HepG2 (cell line): ENCODE results near the gene RNASE7. TPM values are rescaled to one million over a fixed set of nuclear protein-coding genes. Genes with fewer than 3 reads are reported as not detected.
A peak's percentile ranks its signal among the peaks of the same experiment; 100 is the strongest.

Experiments used
- ATAC-seq: fragments of 200-7000 bp; cut with Tn5 transposase; 3 replicates; pipeline ENCODE4 v1.9.1; 2020; ENCODE audit warnings: mild to moderate bottlenecking, moderate library complexity
- BruUV-seq: library from RNA; stranded (reverse); fragments of 400-500 nt; replicated peaks from 2 replicates; lab custom pipeline; 2021; lab: Mats Ljungman, UMichigan
- CTCF ChIA-PET: fragments of 300-600 bp; formaldehyde crosslinking; extraction: SDS; loops from one replicate; lab custom pipeline; 2021; ENCODE audit warnings: low total read pairs, inconsistent platforms, low intra/inter-chr PET ratio; lab: Yijun Ruan, JAX
- POLR2A ChIA-PET: fragments of 350-600 bp; sonication (Branson Sonifier 250); formaldehyde crosslinking; loops from one replicate; lab custom pipeline; 2020; ENCODE audit warnings: antibody characterized with exemption, inconsistent platforms; lab: Yijun Ruan, JAX
- DNase-seq: peaks from one replicate; pipeline ENCODE4 v3.0.0-alpha.2; 2015; ENCODE audit warnings: low spot score
- FAIRE-seq: peaks from 3 replicates; lab custom pipeline; 2011; peaks lifted over from hg19 to GRCh38; lab: Jason Lieb, UNC
- H2AFZ ChIP-seq: one replicate; pipeline ENCODE4 v1.6.1; 2011; ENCODE audit warnings: low read length, inconsistent platforms
- H3K27ac ChIP-seq: fragments of 300-600 bp; 3 replicates; pipeline ENCODE4 v1.8.0; 2011; ENCODE audit warnings: mixed run types, mild to moderate bottlenecking, mixed read lengths, low read length, inconsistent platforms; ENCODE audit not compliant: insufficient read depth; ENCODE audit errors: extremely low read length
- H3K27me3 ChIP-seq, 2 experiments: fragments of 200-600 bp in 1 of 2; 2 replicates in 1 of 2; 3 replicates in 1 of 2; pipeline versions ENCODE4 v1.6.0 to v1.8.0; 2011; ENCODE audit warnings: low read length in 2 of 2, mild to moderate bottlenecking in 2 of 2, moderate library complexity in 2 of 2, inconsistent platforms in 1 of 2; ENCODE audit not compliant: insufficient read depth in 2 of 2, control insufficient read depth in 1 of 2
- H3K36me3 ChIP-seq, 2 experiments: fragments of 200-600 bp in 1 of 2; replicated peaks in 1 of 2; 2 replicates in 1 of 2; 3 replicates in 1 of 2; pipeline versions ENCODE4 v1.5.1 to v1.8.0; 2011; ENCODE audit warnings: low read length in 2 of 2, inconsistent platforms in 1 of 2; ENCODE audit not compliant: insufficient read depth in 2 of 2, control insufficient read depth in 1 of 2
- H3K4me1 ChIP-seq: 2 replicates; pipeline ENCODE4 v1.5.1; 2012; ENCODE audit warnings: low read length, inconsistent platforms; ENCODE audit not compliant: insufficient read depth
- H3K4me2 ChIP-seq: 2 replicates; pipeline ENCODE4 v1.6.0; 2011; ENCODE audit warnings: low read depth, low read length, inconsistent platforms
- H3K4me3 ChIP-seq, 3 experiments: fragments of 200-600 bp in 1 of 3; sonication (generic), shearing (Covaris generic) in 1 of 3; replicated peaks in 1 of 3; 2 replicates each; pipeline ENCODE4 v1.5.1; 2011 to 2016; ENCODE audit warnings: low read length in 3 of 3, inconsistent platforms in 2 of 3, low read depth in 2 of 3, mild to moderate bottlenecking in 2 of 3, control low read depth in 1 of 3, mixed read lengths in 1 of 3; ENCODE audit not compliant: insufficient read depth in 1 of 3
- H3K79me2 ChIP-seq: one replicate; pipeline ENCODE4 v1.6.1; 2011; ENCODE audit warnings: low read length, inconsistent platforms; ENCODE audit not compliant: insufficient read depth
- H3K9ac ChIP-seq: 2 replicates; pipeline ENCODE4 v1.6.0; 2011; ENCODE audit warnings: mild to moderate bottlenecking, low read depth, low read length, inconsistent platforms; ENCODE audit not compliant: insufficient read depth
- H3K9me3 ChIP-seq: 2 replicates; pipeline ENCODE4 v1.5.1; 2012; ENCODE audit warnings: mild to moderate bottlenecking, low read length
- H4K20me1 ChIP-seq: 2 replicates; pipeline ENCODE4 v1.6.0; 2011; ENCODE audit warnings: inconsistent platforms, mild to moderate bottlenecking, low read length, moderate library complexity; ENCODE audit not compliant: insufficient read depth
- CREB1 ChIP-seq, 2 experiments: fragments of 450-650 bp in 1 of 2; IDR thresholded peaks; 2 replicates each; pipeline ENCODE4 v1.6.1; 2016 to 2017; ENCODE audit warnings: control low read depth in 1 of 2, mild to moderate bottlenecking in 1 of 2, missing compliant biosample characterization in 1 of 2, missing genetic modification characterization in 1 of 2
- TMF1 ChIP-seq: sonication (generic); formaldehyde crosslinking; IDR thresholded peaks from 2 replicates; pipeline ENCODE4 v1.8.1; 2022; ENCODE audit warnings: low read depth, missing genetic modification reagents
- ZNF446 ChIP-seq: sonication (generic); formaldehyde crosslinking; IDR thresholded peaks from 2 replicates; pipeline ENCODE4 v1.5.0; 2020; ENCODE audit warnings: mild to moderate bottlenecking, missing genetic modification reagents
- WGBS: methylation state at CpG from one replicate; pipeline ENCODE4 v1.1.6; 2017; ENCODE audit warnings: low lambda C conversion rate; 5-methylcytosine and 5-hydroxymethylcytosine counted together
- in situ Hi-C: cut with HindIII; loops from 2 replicates; pipeline ENCODE4 v1.10.0; 2017; ENCODE audit warnings: low pct_unique_long_range_greater_than_20kb; ENCODE audit not compliant: extremely low pct_ligation_motif_present
- intact Hi-C: fragments of 100-400 bp; cut with micrococcal nuclease; formaldehyde crosslinking; loops from one replicate; pipeline ENCODE4 v1.10.0; 2022; ENCODE audit not compliant: unreplicated experiment
- polyA plus RNA-seq, 8 experiments: library from polyadenylated mRNA; depleted of rRNA in 3 of 8; stranded (reverse) in 7 of 8; unstranded in 1 of 8; fragments of >200 nt; fragmentation: Illumina TruSeq in 4 of 8; extraction: Trizol in 4 of 8; gene quantifications; 2 replicates each; pipeline versions ENCODE4 v1.2.1 to v1.2.3, GENCODE V29; 2011 to 2016; ENCODE audit warnings: low read depth in 4 of 8, missing spikeins in 1 of 8, mixed read lengths in 1 of 8; ENCODE audit not compliant: insufficient read depth in 1 of 8
- total RNA-seq, 5 experiments: library from RNA; depleted of rRNA; stranded (reverse); fragments of >200 nt; fragmentation: Illumina TruSeq; extraction: Trizol; gene quantifications; 2 replicates each; pipeline ENCODE4 v1.2.3, GENCODE V29; 2016; ENCODE audit warnings: low read depth in 1 of 5

The RNASE7 gene
- total and polyA plus RNA-seq, 2 of the 13 experiments (the other 11 are each of a cell fraction or from before 2014, with no cell fraction given): 0.04 TPM; not detected in 1

DNA sequence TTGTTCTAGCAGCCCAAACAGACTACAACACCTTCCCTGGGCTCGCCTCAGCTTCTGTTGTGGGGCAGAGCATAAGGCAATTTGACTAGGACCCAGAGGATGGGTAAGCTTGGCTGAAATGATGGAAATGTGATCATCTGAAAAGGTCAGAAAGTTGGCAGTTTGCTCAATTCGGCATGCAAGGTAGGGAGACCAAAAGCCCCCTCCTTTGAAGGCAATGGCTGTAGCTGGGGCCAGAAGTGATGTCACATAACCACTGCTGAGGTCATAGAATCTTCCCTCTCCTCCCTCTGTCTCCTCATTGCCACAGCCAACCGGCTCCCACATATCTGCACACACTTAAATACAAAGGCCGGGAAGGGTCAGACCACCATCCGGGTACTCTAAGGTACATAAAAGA is 12.2 kb upstream of the RNASE7 start, which contains the start of gene TPPP2:
TPPP2 (plus strand) TSS at position 301 of the 400 bp plus-strand sequence. CDS start 365 bp downstream, outside the sequence.
- Histone ChIP-seq H4K20me1 (no peaks in the 10 kb centered on the region), H3K4me2 (no peak within 1 kb of the TSS), H3K27ac (no peak within 1 kb of the TSS)
- intact Hi-C loops: no loop called here
- peak; percentile 13; the same call in 1 of the 2 replicates for TF ChIP-seq CREB1 (IDR thresholded peaks at IDR 0.05)
- no peak for TF ChIP-seq CREB1 (CRISPR knock-in tag; IDR thresholded peaks at IDR 0.05)
- no peak for TF ChIP-seq ZNF446 (CRISPR knock-in tag)
- TF ChIP-seq, all 625 proteins: peak for 1
- ATAC-seq (no peak), FAIRE-seq (no peak), DNase-seq (no peak)
- Histone ChIP-seq H3K36me3 (no peaks in the 10 kb centered on the region), H3K9me3 (no peaks in the 10 kb centered on the region), H3K79me2 (no peaks in the 10 kb centered on the region), H3K9ac (no peak within 1 kb of the TSS), H3K4me1 (peaks cover 28% of the 10 kb centered on the region), H2AFZ (no peak within 1 kb of the TSS), H3K27me3 (no peaks in the 10 kb centered on the region; a peak in 1 of 5 replicates), H3K4me3 (no peak within 1 kb of the TSS)
- in situ Hi-C loops: no loop called here
- BruUV-seq: no TSS peak
- CTCF ChIA-PET: no interaction called here
- POLR2A ChIA-PET: interaction anchor here (0.9 kb wide), 1 partner anchor 9 kb away, joined by 3 read pairs; no protein-coding TSS in a partner anchor
- WGBS: 89% methylated on average over 5 of the region's 5 CpGs

DNA sequence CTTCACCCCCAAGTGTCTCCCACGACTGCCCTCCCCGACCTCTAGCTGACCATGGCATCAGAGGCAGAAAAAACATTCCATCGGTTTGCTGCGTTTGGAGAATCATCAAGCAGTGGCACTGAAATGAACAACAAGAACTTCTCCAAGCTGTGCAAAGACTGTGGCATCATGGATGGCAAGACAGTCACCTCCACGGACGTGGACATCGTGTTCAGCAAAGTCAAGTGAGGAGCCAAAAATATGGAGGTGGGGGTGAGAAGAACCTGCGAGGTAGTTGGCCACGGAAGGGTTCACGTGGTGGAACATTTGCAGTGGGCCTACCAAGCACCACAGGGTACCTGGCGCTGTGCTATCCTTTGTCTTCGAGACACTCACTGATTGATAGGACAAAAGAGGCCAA is 11.6 kb upstream of the RNASE7 start:
- no peak for ATAC-seq
- H3K36me3 ChIP-seq: no peaks in the 10 kb centered on the region
- 89% methylated on average over 12 of the region's 12 CpGs for WGBS
- ChIA-PET POLR2A (no interaction called here), CTCF (no interaction called here)
- in situ Hi-C loops: no loop called here
- H3K4me3 ChIP-seq: no peak overlapping the region
- no TSS peak for BruUV-seq
- no peak overlapping the region for H2AFZ ChIP-seq
- peaks cover 29% of the 10 kb centered on the region for H3K4me1 ChIP-seq
- H3K9ac ChIP-seq: no peak overlapping the region
- no peaks in the 10 kb centered on the region for H4K20me1 ChIP-seq
- intact Hi-C loops: no loop called here
- H3K79me2 ChIP-seq: no peaks in the 10 kb centered on the region
- no peak for TF ChIP-seq TMF1
- no peak overlapping the region for H3K4me2 ChIP-seq
- FAIRE-seq: no peak
- no peaks in the 10 kb centered on the region; a peak in 1 of 5 replicates for H3K27me3 ChIP-seq
- DNase-seq: no peak
- no peak overlapping the region for H3K27ac ChIP-seq
- H3K9me3 ChIP-seq: no peaks in the 10 kb centered on the region
